ENCODE measurements around the gene MKKS. TPM values are rescaled to one million over a fixed set of nuclear protein-coding genes. Genes with fewer than 3 reads are reported as not detected.
"Not testable (repeated sequence)": the region's sequence is repeated elsewhere in the genome, so short reads cannot be mapped to it uniquely, and the experiment has no call there.

Gene MKKS
- polyA plus RNA-seq, 2 of the 4 experiments (the other 2 are of a cell fraction) = 24.3 to 85.2 TPM

- no peak for ATAC-seq
- Histone ChIP-seq H3K4me1 (peaks cover 25% of the 10 kb centered on the region), H3K4me3 (no peak overlapping the region), H3K27ac (peak overlapping the region; percentile 11 to 66; a peak in 3 of 6 replicates), H3K9me3 (no peaks in the 10 kb centered on the region), H3K4me2 (no peak overlapping the region)
- CTCF ChIA-PET = interaction anchor here (0.6 to 3.5 kb wide), 7 partner anchors 10 to 425 kb away, joined by 3 to 12 read pairs (median 5); no protein-coding TSS in a partner anchor
- POLR2A ChIA-PET = interaction anchor here (0.6 to 1.0 kb wide), 2 partner anchors 33 to 172 kb away, joined by 3 read pairs; no protein-coding TSS in a partner anchor
- no peak for DNase-seq (ENCODE audit: low read depth in 1 of 2, low spot score in 1 of 2)
- TF ChIP-seq RFX5 (IDR thresholded peaks at IDR 0.05) = no peak
- TF ChIP-seq E2F6 (IDR thresholded peaks at IDR 0.05; ENCODE audit: borderline replicate concordance, low read depth) = no peak
- TF ChIP-seq EHF (CRISPR knock-in tag; IDR thresholded peaks at IDR 0.05) = no peak
- no peak for TF ChIP-seq RAD21 (conservative IDR thresholded peaks at IDR 0.05 in 1 of 2, IDR thresholded peaks at IDR 0.05 in 1 of 2)
- TF ChIP-seq NPAS2 (CRISPR knock-in tag; IDR thresholded peaks at IDR 0.05; ENCODE audit: borderline replicate concordance) = no peak
- no peak for TF ChIP-seq BHLHE40 (IDR thresholded peaks at IDR 0.05; ENCODE audit: low read depth, low read length)
- TF ChIP-seq ZNF302 (CRISPR knock-in tag; IDR thresholded peaks at IDR 0.05) = no peak
- peak; percentile 65 for FAIRE-seq
- 85% methylated on average over 3 of the region's 3 CpGs for WGBS (ENCODE audit: missing lambda C conversion rate)
Measured at GRCh38 chr20:10402938-10403608, 30.9 kb downstream of the MKKS start.

- DNase-seq (ENCODE audit: low read depth in 1 of 2, low spot score in 1 of 2) (no peak), FAIRE-seq (peak; percentile 63), ATAC-seq (peak; percentile 52 to 59; a peak in 2 of 6 replicates)
- ChIA-PET POLR2A (interaction anchor here (1.2 kb wide), 1 partner anchor 36 kb away, joined by 3 read pairs; the partner anchor contains the start of gene SLX4IP), CTCF (interaction anchor here (0.9 kb wide), 1 partner anchor 12 kb away, joined by 3 read pairs; no protein-coding TSS in a partner anchor)
- Histone ChIP-seq H3K9me3 (no peaks in the 10 kb centered on the region), H3K4me1 (peaks cover 5% of the 10 kb centered on the region; the same call in 2 of the 3 replicates), H3K4me2 (no peak overlapping the region), H3K4me3 (no peak overlapping the region), H3K27ac (peak overlapping the region in 1 of 2 experiments; percentile 25; a peak in 2 of 6 replicates)
- WGBS (ENCODE audit: missing lambda C conversion rate) = 51% methylated on average over 3 of the region's 3 CpGs
- no peak for TF ChIP-seq HOXB5 (CRISPR knock-in tag; IDR thresholded peaks at IDR 0.05)
- TF ChIP-seq KDM1A (IDR thresholded peaks at IDR 0.05; ENCODE audit: low read depth) = no peak
- no peak for TF ChIP-seq EP300 (IDR thresholded peaks at IDR 0.05)
- TF ChIP-seq RFX5 (IDR thresholded peaks at IDR 0.05) = no peak
- no peak for TF ChIP-seq SREBF2 (IDR thresholded peaks at IDR 0.05)
- TF ChIP-seq HEYL (CRISPR knock-in tag; IDR thresholded peaks at IDR 0.05) = no peak
- TF ChIP-seq POLR2A (IDR thresholded peaks at IDR 0.05; ENCODE audit: low read length) = no peak
- TF ChIP-seq ELK1 (IDR thresholded peaks at IDR 0.05; ENCODE audit: low read depth, low read length) = no peak
- TF ChIP-seq POLR2AphosphoS2 (conservative IDR thresholded peaks at IDR 0.05; ENCODE audit: low read length) = no peak
- TF ChIP-seq CHD4 (IDR thresholded peaks at IDR 0.05; ENCODE audit: borderline replicate concordance) = no peak
- no peak for TF ChIP-seq ATOH8 (CRISPR knock-in tag; IDR thresholded peaks at IDR 0.05; ENCODE audit: low read depth)
- no peak for TF ChIP-seq USF2 (IDR thresholded peaks at IDR 0.05)
- TF ChIP-seq HMGXB4 (CRISPR knock-in tag; IDR thresholded peaks at IDR 0.05; ENCODE audit: borderline replicate concordance) = no peak
- TF ChIP-seq E2F6 (IDR thresholded peaks at IDR 0.05; ENCODE audit: borderline replicate concordance, low read depth) = no peak
- TF ChIP-seq RAD21 (conservative IDR thresholded peaks at IDR 0.05 in 1 of 2, IDR thresholded peaks at IDR 0.05 in 1 of 2) = no peak
- no peak for TF ChIP-seq TFCP2L1 (CRISPR knock-in tag; IDR thresholded peaks at IDR 0.05)
- no peak for TF ChIP-seq HDAC2 (IDR thresholded peaks at IDR 0.05)
Measured at GRCh38 chr20:10398834-10399369, 35.1 kb downstream of the MKKS start.

GRCh38 chr20:10394752-10395151 is 39.3 kb downstream of the MKKS start:
- H3K4me1 ChIP-seq; H3K4me3 ChIP-seq; FAIRE-seq; DNase-seq (ENCODE audit: low read depth in 1 of 2, low spot score in 1 of 2); H3K9me3 ChIP-seq; CTCF ChIA-PET; POLR2A ChIA-PET; ATAC-seq; H3K4me2 ChIP-seq: not testable (repeated sequence)
- 97% methylated on average over 2 of the region's 32 CpGs for WGBS (ENCODE audit: missing lambda C conversion rate)
- 0 out of 6 replicates have a peak overlapping the region, but pooled peaks of 1 of the 2 experiments have one; percentile 30 for H3K27ac ChIP-seq
